ENCODE data around the gene PRH1.

The PRH1 gene

GRCh38 chr12:10919809-10920208 is 35.8 kb upstream of the PRH1 start:
- TF ChIP-seq ZBTB7A (IDR thresholded peaks at IDR 0.05; ENCODE audit: low read depth), result no peak
- TF ChIP-seq RAD21 (IDR thresholded peaks at IDR 0.05; ENCODE audit: low read depth), result no peak
- no peak for TF ChIP-seq TAF1 (IDR thresholded peaks at IDR 0.05; ENCODE audit: low read depth)
- no peak for TF ChIP-seq TCF12 (IDR thresholded peaks at IDR 0.05; ENCODE audit: low read depth)
- no peak for TF ChIP-seq EP300 (IDR thresholded peaks at IDR 0.05; ENCODE audit: borderline replicate concordance)
- no peak for TF ChIP-seq CREB1 (IDR thresholded peaks at IDR 0.05; ENCODE audit: low read depth)

- TF ChIP-seq MAX (IDR thresholded peaks at IDR 0.05) (no peak), ZBTB7A (IDR thresholded peaks at IDR 0.05; ENCODE audit: low read depth) (no peak), FOXM1 (IDR thresholded peaks at IDR 0.05; ENCODE audit: borderline replicate concordance, low read depth) (no peak), TEAD4 (IDR thresholded peaks at IDR 0.05) (no peak), RAD21 (IDR thresholded peaks at IDR 0.05; ENCODE audit: low read depth) (no peak)
These were observed 26.3 kb upstream of the PRH1 start for GRCh38 chr12:10910380-10910779.

GRCh38 chr12:10909462-10909861 is 25.4 kb upstream of the PRH1 start, which contains the start of gene TAS2R13:
TSS of gene TAS2R13 (minus strand) at chr12:10909562. CDS start at chr12:10909298, 264 bp downstream.
- TF ChIP-seq EP300 (IDR thresholded peaks at IDR 0.05; ENCODE audit: borderline replicate concordance), result no peak
- no peak for TF ChIP-seq REST (IDR thresholded peaks at IDR 0.05; ENCODE audit: low read depth)
- no peak for TF ChIP-seq NFIC (IDR thresholded peaks at IDR 0.05)
- no peak for TF ChIP-seq EGR1 (IDR thresholded peaks at IDR 0.05)
- no peak for TF ChIP-seq ZBTB7A (IDR thresholded peaks at IDR 0.05; ENCODE audit: low read depth)
- TF ChIP-seq TAF1 (IDR thresholded peaks at IDR 0.05; ENCODE audit: low read depth), result no peak
- no peak for TF ChIP-seq YY1 (IDR thresholded peaks at IDR 0.05; ENCODE audit: low read depth)
- no peak for TF ChIP-seq USF1 (IDR thresholded peaks at IDR 0.05)
- TF ChIP-seq CREB1 (IDR thresholded peaks at IDR 0.05; ENCODE audit: low read depth), result no peak
- no peak for TF ChIP-seq CEBPB (IDR thresholded peaks at IDR 0.05)
- TF ChIP-seq TEAD4 (IDR thresholded peaks at IDR 0.05), result no peak
- TF ChIP-seq TCF12 (IDR thresholded peaks at IDR 0.05; ENCODE audit: low read depth), result no peak
- TF ChIP-seq MAX (IDR thresholded peaks at IDR 0.05), result no peak
- no peak for TF ChIP-seq FOXM1 (IDR thresholded peaks at IDR 0.05; ENCODE audit: borderline replicate concordance, low read depth)
- TF ChIP-seq RAD21 (IDR thresholded peaks at IDR 0.05; ENCODE audit: low read depth), result no peak

- TF ChIP-seq NFIC (IDR thresholded peaks at IDR 0.05), result no peak
- no peak for TF ChIP-seq TEAD4 (IDR thresholded peaks at IDR 0.05)
- no peak for TF ChIP-seq USF1 (IDR thresholded peaks at IDR 0.05)
- no peak for TF ChIP-seq FOXM1 (IDR thresholded peaks at IDR 0.05; ENCODE audit: borderline replicate concordance, low read depth)
- TF ChIP-seq ZBTB7A (IDR thresholded peaks at IDR 0.05; ENCODE audit: low read depth), result no peak
- TF ChIP-seq YY1 (IDR thresholded peaks at IDR 0.05; ENCODE audit: low read depth), result no peak
- TF ChIP-seq REST (IDR thresholded peaks at IDR 0.05; ENCODE audit: low read depth), result no peak
- no peak for TF ChIP-seq MAX (IDR thresholded peaks at IDR 0.05)
- TF ChIP-seq EP300 (IDR thresholded peaks at IDR 0.05; ENCODE audit: borderline replicate concordance), result no peak
- no peak for TF ChIP-seq TAF1 (IDR thresholded peaks at IDR 0.05; ENCODE audit: low read depth)
These were observed 20.6 kb upstream of the PRH1 start for GRCh38 chr12:10904686-10905085.

GRCh38 chr12:10901427-10901826 is 17.4 kb upstream of the PRH1 start:
- no peak for TF ChIP-seq TCF12 (IDR thresholded peaks at IDR 0.05; ENCODE audit: low read depth)

GRCh38 chr12:10900972-10901371 is 16.9 kb upstream of the PRH1 start:
- TF ChIP-seq CREB1 (IDR thresholded peaks at IDR 0.05; ENCODE audit: low read depth) (no peak), CEBPB (IDR thresholded peaks at IDR 0.05) (no peak), TCF12 (IDR thresholded peaks at IDR 0.05; ENCODE audit: low read depth) (no peak), TEAD4 (IDR thresholded peaks at IDR 0.05) (no peak), EP300 (IDR thresholded peaks at IDR 0.05; ENCODE audit: borderline replicate concordance) (no peak), RAD21 (IDR thresholded peaks at IDR 0.05; ENCODE audit: low read depth) (no peak), USF1 (IDR thresholded peaks at IDR 0.05) (no peak), REST (IDR thresholded peaks at IDR 0.05; ENCODE audit: low read depth) (no peak), NFIC (IDR thresholded peaks at IDR 0.05) (no peak), TAF1 (IDR thresholded peaks at IDR 0.05; ENCODE audit: low read depth) (no peak), FOXM1 (IDR thresholded peaks at IDR 0.05; ENCODE audit: borderline replicate concordance, low read depth) (no peak), MAX (IDR thresholded peaks at IDR 0.05) (no peak), ZBTB7A (IDR thresholded peaks at IDR 0.05; ENCODE audit: low read depth) (no peak), YY1 (IDR thresholded peaks at IDR 0.05; ENCODE audit: low read depth) (no peak), EGR1 (IDR thresholded peaks at IDR 0.05) (no peak)
